ENCODE data around the gene SLC9A3. TPM values are rescaled to one million over a fixed set of nuclear protein-coding genes. Genes with fewer than 3 reads are reported as not detected.

SLC9A3 gene
- polyA plus RNA-seq, 3 donors, result 0.31 to 0.42 (median 0.36) TPM

- Histone ChIP-seq H4K20me1 (ENCODE audit: insufficient read depth, low read length) (peaks cover 40% of the 10 kb centered on the region), H2AFZ (ENCODE audit: insufficient read depth, low read depth, low read length, poor library complexity, severe bottlenecking) (peak within 1 kb of the TSS; percentile 96), H3K9me3 (replicated peaks in 1 of 2; ENCODE audit: control insufficient read depth in 1 of 2, insufficient read depth in 1 of 2, low read length in 2 of 2) (no peaks in the 10 kb centered on the region), H3K4me1 (ENCODE audit: control insufficient read depth in 1 of 2, insufficient read depth in 2 of 2, low read length in 2 of 2) (peaks cover 43 to 44% of the 10 kb centered on the region in 2 donors), H3K4me2 (replicated peaks; ENCODE audit: extremely low read depth, low read length, poor library complexity, severe bottlenecking) (peak within 1 kb of the TSS; percentile 92), H3K36me3 (replicated peaks in 1 of 2; ENCODE audit: control insufficient read depth in 1 of 2, insufficient read depth in 2 of 2, low read length in 2 of 2) (peaks cover 11 to 15% of the 10 kb centered on the region in 2 donors), H3K9ac (ENCODE audit: insufficient read depth, low read length, poor library complexity, severe bottlenecking) (peak within 1 kb of the TSS; percentile 74), H3K27me3 (ENCODE audit: control insufficient read depth in 2 of 2, insufficient read depth in 2 of 2, low read length in 2 of 2) (no peaks in the 10 kb centered on the region), H3K79me2 (ENCODE audit: insufficient read depth, low read length) (peaks cover 21% of the 10 kb centered on the region), H3K4me3 (replicated peaks in 1 of 3; ENCODE audit: low read depth in 2 of 3, low read length in 3 of 3) (peak within 1 kb of the TSS; percentile 84 to 92 (median 85)), H3K27ac (ENCODE audit: low read depth in 1 of 2, low read length in 2 of 2) (peak within 1 kb of the TSS; percentile 49 to 84)
- H3K27ac Mint-ChIP-seq, result peak within 1 kb of the TSS; percentile 85 to 93 (median 91)
- peak; percentile 63 to 69 (median 68) for DNase-seq
- intact Hi-C loops (cut with micrococcal nuclease), result loop anchor here (5.0 to 10.0 kb wide), 5 partner anchors 102 to 462 kb away; partner anchors contain the start of genes PDCD6 (in 2 of the 2) and CEP72 (in 1 of the 2)
- no peaks in the 10 kb centered on the region for H3K9me3 Mint-ChIP-seq
- peaks cover 41% of the 10 kb centered on the region for H3K4me1 Mint-ChIP-seq
- H3K27me3 Mint-ChIP-seq (ENCODE audit: low read depth in 3 of 3), result peaks cover 0 to 2% (median 0%) of the 10 kb centered on the region in 3 donors
- 6% methylated on average over 70 of the region's 73 CpGs for WGBS (ENCODE audit: insufficient coverage)
- H3K4me3 Mint-ChIP-seq, result peak within 1 kb of the TSS; percentile 92 to 94
- H3K36me3 Mint-ChIP-seq, result peaks cover 12 to 29% of the 10 kb centered on the region in 2 donors
- no peak for TF ChIP-seq CTCF (IDR thresholded peaks at IDR 0.05)
Observed at GRCh38 chr5:442335-443238, 81.7 kb downstream of the SLC9A3 start, which contains the start of gene EXOC3. Gene EXOC3 (plus strand): TSS chr5:443176. CDS start chr5:446206, 3,030 bp downstream.

- Histone ChIP-seq H2AFZ (ENCODE audit: insufficient read depth, low read depth, low read length, poor library complexity, severe bottlenecking) (peak overlapping the region; percentile 96), H3K4me3 (replicated peaks in 1 of 3; ENCODE audit: low read depth in 2 of 3, low read length in 3 of 3) (peak overlapping the region in 1 of 3 experiments; percentile 85), H3K27ac (ENCODE audit: low read depth in 1 of 2, low read length in 2 of 2) (no peak overlapping the region)
Observed at GRCh38 chr5:441996-442334, 82.3 kb downstream of the SLC9A3 start.

More at GRCh38 chr5:441996-442334, 82.3 kb downstream of the SLC9A3 start:
- Histone ChIP-seq H3K9ac (ENCODE audit: insufficient read depth, low read length, poor library complexity, severe bottlenecking) (no peak overlapping the region), H3K36me3 (replicated peaks in 1 of 2; ENCODE audit: control insufficient read depth in 1 of 2, insufficient read depth in 2 of 2, low read length in 2 of 2) (peaks cover 8 to 9% of the 10 kb centered on the region in 2 donors), H3K4me1 (ENCODE audit: control insufficient read depth in 1 of 2, insufficient read depth in 2 of 2, low read length in 2 of 2) (peaks cover 37 to 40% of the 10 kb centered on the region in 2 donors), H3K79me2 (ENCODE audit: insufficient read depth, low read length) (peaks cover 21% of the 10 kb centered on the region), H4K20me1 (ENCODE audit: insufficient read depth, low read length) (peaks cover 34% of the 10 kb centered on the region), H3K4me2 (replicated peaks; ENCODE audit: extremely low read depth, low read length, poor library complexity, severe bottlenecking) (peak overlapping the region; percentile 92), H3K9me3 (replicated peaks in 1 of 2; ENCODE audit: control insufficient read depth in 1 of 2, insufficient read depth in 1 of 2, low read length in 2 of 2) (no peaks in the 10 kb centered on the region), H3K27me3 (ENCODE audit: control insufficient read depth in 2 of 2, insufficient read depth in 2 of 2, low read length in 2 of 2) (no peaks in the 10 kb centered on the region)
- TF ChIP-seq CTCF (IDR thresholded peaks at IDR 0.05), result no peak
- H3K27me3 Mint-ChIP-seq (ENCODE audit: low read depth in 3 of 3), result peaks cover 0 to 2% (median 0%) of the 10 kb centered on the region in 3 donors
- peak overlapping the region; percentile 92 to 94 for H3K4me3 Mint-ChIP-seq
- WGBS (ENCODE audit: insufficient coverage), result 94% methylated on average over 3 of the region's 5 CpGs
- DNase-seq, result no peak
- peaks cover 8 to 23% of the 10 kb centered on the region in 2 donors for H3K36me3 Mint-ChIP-seq
- no peaks in the 10 kb centered on the region for H3K9me3 Mint-ChIP-seq
- H3K4me1 Mint-ChIP-seq, result peaks cover 37% of the 10 kb centered on the region
- peak overlapping the region in 1 of 7 donors; percentile 93 for H3K27ac Mint-ChIP-seq
- intact Hi-C loops (cut with micrococcal nuclease), result loop anchor here (5.0 to 10.0 kb wide), 5 partner anchors 103 to 463 kb away; partner anchors contain the start of genes PDCD6 (in 2 of the 2) and CEP72 (in 1 of the 2)
